HG03558 (cell line): ENCODE results near the gene RASA1.
"Not testable (repeated sequence)": the region's sequence is repeated elsewhere in the genome, so short reads cannot be mapped to it uniquely, and the experiment has no call there.

ENCODE experiments used
- ATAC-seq: cut with Tn5 transposase; IDR thresholded peaks from one replicate; pipeline ENCODE4 v1.9.1; 2021; ENCODE audit warnings: moderate number of reproducible peaks; ENCODE audit not compliant: unreplicated experiment; ENCODE audit errors: extremely low read depth

Gene RASA1

DNA sequence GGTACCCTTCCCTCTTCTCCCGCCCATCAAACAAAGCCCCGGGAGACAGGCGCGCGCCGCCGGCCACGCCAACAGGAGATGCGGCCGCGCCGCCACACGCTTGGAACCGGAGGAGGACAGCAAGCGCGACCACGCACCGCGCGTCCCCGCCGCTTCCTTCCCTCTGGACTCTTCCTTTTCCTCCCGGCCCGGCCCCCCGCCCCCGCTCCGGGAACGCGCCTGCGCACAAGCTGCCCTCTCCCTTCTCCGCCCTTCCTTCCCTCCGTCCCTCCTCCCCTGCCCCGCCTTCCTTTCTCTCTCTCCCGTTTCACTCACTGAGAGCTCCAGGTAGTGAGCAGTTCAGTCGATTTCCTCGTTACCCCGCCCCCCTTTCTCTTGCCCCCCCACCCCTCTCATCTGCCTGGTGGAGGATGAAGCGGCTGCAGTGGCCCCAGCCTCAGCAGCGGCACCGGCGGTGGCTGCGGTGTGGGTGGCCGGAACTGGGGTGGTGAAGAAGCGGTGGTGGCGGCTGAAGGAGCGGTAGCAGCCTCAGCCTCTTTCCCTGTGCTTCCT lies at the start of gene RASA1:
Gene RASA1 (plus strand): TSS at position 310 of the 552 bp plus-strand sequence. CDS start 569 bp downstream, outside the sequence.
- ATAC-seq: peak; percentile 26

DNA sequence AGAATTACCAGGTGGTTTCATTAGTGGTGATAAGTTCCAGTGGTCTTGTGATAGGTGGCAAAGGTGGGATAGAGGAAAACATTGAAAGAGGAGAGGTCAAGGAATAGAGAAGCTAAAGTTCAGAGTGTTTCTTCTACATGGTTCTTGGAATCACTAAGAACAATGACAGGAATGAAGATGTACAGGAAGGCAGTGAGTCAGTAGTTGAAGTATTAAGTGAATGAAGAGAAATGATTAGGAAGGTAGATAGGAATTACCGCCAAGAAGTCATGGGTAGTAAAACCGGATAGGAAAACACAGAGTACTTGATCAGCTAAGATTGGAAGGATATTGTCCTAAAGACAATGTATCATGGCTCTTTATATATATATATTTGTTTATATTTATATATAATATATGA lies 37.9 kb upstream of the RASA1 start:
- ATAC-seq: no peak

DNA sequence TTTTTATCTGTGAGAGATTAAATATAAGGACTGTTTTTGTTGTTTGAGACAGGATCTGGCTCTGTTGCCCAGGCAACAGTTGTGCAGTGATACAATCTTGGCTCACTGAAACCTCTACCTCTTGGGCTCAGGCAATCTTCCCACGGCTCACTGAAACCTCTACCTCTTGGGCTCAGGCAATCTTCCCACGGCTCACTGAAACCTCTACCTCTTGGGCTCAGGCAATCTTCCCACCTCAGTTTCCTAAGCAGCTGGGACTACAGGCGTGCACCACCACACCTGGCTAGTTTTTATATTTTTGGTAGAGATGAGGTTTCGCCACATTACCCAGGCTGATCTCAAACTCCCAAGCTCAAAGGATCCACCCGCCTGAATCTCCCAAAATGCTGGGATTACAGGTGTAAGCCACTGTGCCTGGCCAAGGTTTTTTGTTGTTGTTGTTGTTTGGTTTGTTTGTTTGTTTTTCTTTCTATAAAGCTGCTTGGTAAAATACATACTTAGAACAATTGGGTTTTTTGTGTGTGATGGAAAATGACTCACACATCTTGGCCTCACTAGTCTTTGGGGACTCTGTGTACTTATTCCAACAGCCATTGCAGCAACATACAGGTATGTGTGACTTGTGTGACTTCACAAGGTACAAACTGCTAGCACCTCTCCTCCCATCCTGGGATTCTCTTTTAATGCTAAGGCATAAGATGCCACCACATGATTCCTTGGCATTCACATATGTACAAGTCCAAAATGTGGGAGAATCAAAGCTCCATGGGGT lies 36.5 kb upstream of the RASA1 start:
- ATAC-seq: peak; percentile 89

DNA sequence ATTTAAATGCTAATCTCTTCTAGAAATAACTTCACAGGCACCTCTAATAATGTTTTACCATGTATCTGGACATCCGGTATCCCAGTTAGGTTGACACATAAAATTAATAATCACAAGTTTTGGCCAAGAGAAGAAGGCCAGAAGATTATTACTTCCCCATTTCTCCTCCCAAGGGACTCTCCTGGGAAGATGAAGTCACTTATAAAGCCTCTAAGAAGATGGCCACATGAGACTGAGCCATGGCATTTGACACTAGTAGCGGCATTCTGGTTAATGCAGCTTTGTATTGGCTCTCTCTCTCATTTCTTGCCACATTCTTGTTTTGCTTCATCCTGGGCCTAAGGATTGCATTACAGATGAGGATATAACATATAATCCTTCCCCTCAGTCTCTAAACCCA lies 34.5 kb upstream of the RASA1 start:
- no peak for ATAC-seq

DNA sequence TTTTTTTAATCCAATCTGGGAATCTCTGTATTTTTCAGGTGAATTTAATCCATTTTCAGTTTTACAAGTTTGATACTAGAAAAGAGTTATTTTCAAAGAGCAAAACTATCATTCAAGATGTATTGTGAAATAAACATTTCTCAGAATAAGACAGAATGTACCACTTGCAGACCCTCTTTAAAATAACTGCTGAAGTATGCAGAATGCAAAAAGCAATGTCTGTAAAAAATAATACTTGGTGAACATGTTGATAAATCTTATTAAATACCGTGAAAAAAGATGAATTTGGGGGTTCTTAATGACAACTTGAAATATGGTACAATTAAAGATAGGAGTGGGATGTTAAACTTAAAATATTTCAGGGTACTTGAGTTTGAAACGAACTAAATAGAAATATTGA lies 26.1 kb upstream of the RASA1 start:
- ATAC-seq: no peak

DNA sequence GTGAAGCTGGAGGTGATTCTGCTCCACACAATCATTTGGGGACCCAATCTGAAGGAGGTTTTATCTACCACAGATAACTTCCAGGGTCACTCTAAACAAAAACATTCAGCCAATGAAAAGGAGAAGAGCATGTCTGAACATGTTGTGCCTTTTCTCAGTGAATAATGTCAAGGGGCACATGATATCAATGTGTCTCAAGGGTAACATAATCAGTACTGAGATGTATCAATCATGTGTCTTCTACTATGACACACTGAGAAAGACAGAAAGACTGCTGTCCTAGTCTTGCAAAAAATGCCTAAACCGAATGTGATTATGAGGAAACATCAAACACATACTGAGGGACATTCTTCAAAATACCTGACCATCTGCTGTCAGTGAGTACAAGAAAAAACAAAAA lies 25.4 kb upstream of the RASA1 start:
- ATAC-seq: no peak

DNA sequence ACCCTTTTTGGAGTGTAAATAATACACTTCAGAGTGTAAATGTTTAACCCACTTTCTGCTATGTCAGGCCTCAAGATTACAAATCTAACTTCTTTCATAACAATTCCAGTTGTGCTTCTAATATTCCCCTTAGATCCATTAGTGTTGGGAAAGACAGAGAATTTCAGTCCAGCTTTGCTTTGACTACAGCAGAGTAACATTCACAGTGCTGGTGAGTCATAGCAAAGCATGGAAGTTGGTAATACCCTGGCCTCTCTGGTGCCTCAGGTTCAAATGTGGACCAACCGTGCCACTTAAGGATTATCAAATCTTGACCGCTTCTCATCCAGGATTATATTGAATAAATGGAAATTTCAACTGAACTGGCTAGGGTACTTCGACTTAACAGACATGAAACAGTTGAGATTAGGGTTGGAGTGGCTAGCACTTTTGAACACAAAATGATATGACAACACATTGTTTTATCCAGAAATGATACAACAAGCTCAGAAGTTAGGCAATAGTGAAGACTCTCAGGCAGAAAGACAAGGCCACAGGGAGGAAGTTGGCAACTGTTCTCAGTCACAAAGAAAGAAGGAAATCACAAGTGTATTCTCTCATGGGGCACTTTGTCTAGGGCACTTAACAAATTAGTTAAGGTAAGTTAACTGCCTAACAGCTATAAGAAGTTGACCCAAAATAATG lies 24.4 kb upstream of the RASA1 start:
- no peak for ATAC-seq

DNA sequence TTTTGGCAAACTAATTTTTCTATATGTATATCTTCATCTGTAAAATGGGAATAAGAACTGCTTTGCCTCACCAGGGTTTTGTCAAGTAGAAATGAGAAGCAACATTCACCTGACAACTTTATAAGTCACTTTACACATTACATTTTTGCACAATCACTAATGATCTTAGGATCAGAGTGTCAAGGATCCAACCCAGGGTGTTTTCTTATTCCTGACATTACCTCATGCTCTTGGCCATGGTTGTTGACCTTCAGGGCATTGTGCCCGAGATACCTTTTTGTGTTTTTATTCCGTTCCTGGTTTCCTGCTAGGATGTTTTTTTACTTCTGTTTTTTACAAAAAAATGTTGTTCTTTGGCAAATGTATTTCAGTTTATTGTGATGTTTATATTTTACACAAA lies 22.2 kb upstream of the RASA1 start:
- ATAC-seq: no peak

DNA sequence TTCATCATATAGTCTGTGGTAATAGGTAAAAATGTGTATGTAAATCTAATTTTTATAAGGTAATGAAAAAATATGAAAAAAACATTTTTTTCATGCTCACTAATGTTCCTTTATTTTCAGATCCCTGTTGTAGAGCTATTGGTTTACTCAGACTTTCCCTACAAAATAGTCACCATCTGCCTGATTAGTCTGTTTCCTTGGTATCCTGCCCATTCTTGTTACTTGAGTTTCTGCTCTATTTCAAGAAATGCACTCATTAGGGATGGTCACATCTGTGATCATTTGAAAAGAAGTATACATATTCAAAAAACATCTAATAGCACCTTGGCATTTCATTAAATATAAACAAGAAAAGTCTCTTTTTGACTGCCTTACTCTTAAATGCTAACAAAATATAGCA lies 21.6 kb upstream of the RASA1 start:
- ATAC-seq: no peak

DNA sequence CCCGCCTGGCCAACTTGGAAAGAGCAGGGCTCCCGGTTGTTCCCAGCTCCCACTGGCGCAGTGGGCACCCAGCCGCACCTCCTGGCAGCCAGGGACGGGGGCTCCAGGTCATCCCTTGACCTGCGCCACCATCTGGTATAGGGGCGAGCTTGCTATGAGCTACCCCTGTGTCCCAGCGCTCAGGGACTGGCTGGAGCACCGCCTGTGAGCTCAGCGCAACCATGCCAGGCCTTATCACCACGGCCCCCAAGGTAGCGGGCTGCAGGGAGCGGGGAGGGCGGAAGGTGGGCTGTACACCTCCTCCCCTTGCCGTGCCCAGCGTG lies 15.4 kb upstream of the RASA1 start:
- ATAC-seq: no peak

DNA sequence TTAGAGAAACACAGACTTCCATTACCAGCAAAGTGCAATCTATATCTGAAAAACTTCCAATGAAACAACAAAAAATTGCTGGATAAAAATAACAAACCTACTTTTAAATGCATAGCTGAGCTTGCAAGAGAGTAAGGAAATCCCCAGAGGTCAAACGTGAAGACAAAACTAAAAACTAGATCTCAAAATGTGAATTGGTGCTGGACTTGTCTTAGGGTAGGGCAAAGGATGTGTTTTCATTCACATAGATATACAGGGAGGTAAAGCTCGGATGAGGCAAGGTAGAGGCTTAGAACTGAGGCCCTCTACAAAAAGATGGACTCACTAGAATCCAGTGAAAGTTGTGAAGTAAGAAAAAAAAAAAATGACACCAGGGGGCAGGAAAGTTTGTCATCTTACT lies 13.6 kb upstream of the RASA1 start:
- no peak for ATAC-seq

DNA sequence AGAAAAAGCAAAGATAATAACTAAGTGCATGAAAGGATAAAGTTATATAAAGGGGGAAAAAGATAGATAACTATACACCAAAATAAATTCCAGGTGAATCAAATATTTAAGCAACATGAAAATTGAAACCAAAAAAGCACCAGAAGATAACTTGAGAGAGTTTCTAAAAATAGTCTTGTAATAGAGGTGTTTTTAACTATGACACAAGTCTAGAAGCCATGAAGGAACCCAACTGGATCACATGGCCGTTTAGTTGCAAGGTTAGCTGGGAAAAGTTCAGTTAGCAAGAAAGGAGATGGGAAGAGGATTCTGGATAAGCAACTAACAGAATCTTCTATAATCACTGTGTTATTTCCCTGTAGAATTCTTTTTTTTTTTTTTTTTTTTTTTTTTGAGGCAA lies 9.2 kb upstream of the RASA1 start:
- ATAC-seq: no peak

DNA sequence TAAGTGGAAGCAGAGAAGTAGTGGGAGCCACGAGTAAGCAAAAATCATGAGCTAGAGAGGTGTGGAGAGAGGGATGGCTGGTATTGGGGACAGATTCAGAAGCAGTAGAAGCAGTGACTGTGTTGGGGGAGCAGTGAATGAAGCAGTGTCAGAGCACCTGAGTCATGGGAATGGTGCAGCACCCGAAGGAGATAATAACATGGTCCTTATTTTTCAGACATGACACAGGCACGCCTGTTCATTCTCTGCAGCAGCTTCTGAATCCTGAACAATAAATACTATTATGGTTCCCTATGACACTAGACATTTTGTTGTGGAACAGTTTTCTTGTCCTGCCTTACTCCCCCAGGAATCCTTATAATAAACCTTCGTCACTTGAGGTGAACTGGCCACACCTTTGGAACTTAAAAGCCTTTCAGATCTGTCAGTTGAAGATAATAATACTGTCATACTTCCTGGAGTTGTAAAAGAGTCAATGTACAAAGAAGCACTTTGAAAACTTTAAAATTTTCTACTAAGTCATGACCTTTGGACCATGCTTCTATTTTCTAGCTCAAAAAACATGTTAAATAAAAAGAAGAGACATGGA lies 7.0 kb upstream of the RASA1 start:
- ATAC-seq: no peak

DNA sequence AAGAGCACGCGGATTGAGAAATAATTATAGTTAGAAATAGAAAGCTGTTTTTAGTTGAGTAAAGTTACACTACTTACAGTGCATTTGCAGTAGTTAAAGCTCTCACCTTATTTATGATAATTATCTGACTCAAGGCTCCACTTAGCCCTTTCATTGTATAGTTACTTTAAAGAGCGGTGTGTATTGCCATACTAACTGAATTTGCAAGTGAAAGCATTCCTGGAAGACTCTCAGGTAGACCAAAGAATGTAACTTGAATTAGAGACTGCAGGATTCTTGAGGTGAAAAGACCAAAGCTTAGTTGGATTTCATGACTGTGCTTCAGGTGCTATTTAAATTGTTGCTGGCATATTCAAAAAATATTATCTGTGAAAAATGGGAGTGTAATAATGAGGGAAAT lies 4.2 kb upstream of the RASA1 start:
- no peak for ATAC-seq

DNA sequence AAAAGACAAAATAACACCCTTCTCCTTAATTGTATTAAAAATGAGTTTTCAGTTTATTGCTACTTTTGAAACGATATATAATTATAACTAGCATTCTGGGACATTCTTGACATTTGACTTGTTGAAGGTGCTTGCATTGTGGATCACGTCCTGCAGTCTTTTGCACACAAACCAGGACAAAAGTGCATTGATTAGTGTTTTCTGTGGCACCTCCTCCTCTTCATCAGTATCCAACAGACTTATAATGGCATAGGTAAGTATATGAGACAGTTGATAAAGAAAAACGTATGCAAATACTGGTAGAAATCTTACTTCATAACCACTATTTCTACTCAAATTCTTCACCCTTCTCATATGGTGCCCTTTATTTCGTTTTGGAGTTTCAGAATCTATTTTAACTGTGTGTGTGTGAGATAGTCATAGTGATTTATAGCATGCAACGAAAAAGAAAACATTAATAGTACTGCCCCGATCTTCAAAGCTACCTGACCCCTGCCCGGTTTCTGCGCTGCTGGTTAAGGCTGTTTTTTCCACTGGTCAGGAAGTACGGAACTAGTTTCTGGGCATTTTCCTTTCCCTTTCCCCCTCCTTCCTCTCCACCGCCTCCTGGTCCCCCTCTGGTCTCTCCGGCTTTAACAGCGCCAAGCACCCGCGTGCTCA lies 639 bp upstream of the RASA1 start:
- ATAC-seq: peak; percentile 24

DNA sequence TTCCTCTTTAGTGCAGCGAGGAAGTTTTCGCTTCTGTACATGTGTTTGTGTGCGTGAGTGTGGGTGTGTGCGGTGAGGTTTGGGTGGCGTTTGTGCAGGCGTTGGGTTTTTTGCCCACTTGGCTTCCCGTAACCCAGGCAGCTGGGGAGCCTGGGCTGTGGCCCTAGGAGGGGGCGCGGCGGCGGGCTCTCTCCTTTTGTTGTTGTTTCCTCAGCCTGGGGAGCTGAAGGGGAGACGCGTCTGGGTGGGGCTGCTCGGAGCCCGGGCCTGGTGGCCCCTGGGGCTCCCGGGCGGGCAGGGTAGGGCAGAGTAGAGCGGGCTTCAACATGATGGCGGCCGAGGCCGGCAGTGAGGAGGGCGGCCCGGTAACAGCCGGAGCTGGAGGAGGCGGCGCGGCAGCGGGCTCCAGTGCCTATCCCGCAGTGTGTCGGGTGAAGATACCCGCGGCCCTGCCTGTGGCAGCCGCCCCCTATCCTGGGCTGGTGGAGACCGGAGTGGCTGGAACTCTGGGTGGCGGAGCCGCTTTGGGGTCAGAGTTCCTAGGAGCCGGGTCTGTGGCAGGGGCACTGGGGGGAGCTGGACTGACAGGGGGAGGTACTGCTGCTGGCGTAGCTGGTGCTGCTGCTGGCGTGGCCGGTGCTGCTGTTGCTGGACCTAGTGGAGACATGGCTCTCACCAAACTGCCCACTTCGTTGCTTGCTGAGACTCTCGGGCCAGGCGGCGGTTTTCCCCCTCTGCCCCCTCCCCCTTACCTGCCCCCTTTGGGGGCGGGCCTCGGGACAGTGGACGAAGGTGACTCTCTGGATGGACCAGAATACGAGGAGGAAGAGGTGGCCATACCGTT lies 665 bp downstream of the RASA1 start:
- peak; percentile 31 for ATAC-seq

DNA sequence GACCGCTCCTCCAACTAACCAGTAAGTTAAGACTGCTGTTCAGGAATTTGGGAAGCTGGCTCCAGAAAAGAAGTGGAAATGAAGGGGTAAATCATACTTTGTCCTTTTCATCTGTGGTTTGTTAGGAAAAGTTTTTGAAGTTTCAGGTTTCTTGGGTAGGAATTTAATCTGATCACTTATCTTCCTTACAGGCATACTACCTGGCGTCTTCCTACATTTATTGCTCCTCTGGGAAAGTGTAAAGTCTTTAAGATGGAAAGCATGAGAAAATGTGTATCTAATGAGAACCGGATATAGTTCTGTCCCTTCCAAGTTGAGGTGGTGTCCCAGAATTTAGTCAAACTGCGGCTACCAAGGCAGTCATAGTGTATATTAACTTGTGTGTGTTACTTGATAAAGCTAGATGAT lies 1.3 kb downstream of the RASA1 start:
- no peak for ATAC-seq

DNA sequence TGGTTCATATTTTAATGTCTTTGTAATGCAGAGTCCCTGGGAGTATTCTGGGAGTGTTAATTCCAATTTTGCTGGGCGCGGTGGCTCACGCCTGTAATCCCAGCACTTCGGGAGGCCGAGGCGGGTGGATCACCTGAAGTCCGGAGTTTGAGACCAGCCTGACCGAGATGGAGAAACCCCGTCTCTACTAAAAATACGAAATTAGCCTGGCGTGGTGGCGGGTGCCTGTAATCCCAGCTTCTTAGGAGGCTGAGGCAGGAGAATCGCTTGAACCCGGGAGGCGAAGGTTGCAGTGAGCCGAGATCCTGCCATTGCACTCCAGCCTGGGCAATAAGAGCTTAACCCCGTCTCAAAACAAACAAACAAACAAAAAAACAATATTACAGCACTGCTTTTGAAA lies 3.2 kb downstream of the RASA1 start:
- not testable (repeated sequence) for ATAC-seq

DNA sequence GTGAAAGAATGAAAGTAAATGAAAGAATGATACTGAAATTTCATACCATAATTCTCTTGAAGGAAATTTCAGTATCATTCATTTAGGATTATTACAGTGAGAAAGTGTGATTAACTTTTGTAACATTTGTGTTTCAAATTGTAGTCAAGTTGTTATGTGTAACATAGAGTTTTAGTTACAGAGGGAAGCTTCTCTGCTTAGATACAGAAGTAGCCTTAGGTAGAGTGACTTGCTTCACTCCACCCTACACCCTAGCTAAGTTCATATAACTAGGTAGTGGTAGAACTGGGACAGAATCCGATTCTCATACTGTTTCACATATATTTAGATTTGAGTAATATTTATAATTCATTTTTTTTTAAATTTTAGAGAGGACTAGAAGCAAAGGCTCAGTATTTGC lies 9.0 kb downstream of the RASA1 start:
- ATAC-seq: no peak

DNA sequence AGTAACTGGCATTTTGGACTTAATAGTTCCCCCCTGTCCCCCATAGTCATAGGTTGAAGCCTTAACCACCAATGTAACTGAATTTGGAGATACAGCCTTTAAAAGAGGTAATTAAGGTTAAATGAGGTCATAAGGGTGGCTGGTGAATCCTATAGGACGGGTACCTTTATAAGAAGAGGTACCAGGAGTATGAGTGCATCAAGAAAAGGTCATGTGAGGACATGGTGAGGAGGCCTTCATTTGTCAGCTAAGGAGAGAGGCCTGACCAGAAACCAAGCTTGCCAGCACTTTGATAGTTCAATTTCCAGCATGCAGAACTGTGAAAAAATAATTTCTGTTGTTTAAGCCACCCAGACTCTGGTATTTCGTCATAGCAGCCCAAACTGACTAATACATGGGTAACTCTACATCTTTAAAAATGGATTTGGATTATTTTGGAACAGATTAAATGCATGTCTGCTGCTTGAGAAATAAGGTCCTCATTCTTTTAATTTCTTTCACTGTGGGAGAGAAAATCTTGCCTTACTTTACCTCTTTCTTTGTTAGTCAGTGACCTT lies 9.7 kb downstream of the RASA1 start:
- ATAC-seq: no peak
